ENCODE results near the gene RUNX1.

The RUNX1 gene

DNA sequence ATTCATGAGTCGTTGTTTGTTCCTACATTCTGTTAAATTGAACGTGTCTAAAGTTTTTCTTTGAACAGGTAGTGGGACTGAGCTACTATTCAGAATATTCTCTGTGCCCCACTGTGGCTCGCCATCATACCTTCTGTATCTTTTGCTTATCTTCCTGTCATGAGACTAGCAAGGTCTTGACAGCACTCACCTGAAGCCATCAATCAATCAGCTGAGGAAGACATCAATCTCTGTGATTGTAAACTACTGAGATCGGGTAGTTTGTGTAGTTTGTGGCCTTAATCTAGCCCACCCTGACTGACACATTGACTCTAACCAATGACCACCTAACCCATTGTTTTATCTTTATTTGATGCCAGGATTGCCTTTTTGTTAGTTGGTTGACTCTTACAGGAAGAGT is 17.7 kb upstream of the RUNX1 start:
- Histone ChIP-seq H3K27me3 (ENCODE audit: insufficient read depth, poor library complexity, severe bottlenecking) (no peaks in the 10 kb centered on the region), H3K27ac (ENCODE audit: poor library complexity, severe bottlenecking) (no peak overlapping the region), H3K4me3 (ENCODE audit: severe bottlenecking) (no peak overlapping the region), H3K9me3 (ENCODE audit: severe bottlenecking) (no peaks in the 10 kb centered on the region), H3K4me1 (ENCODE audit: insufficient read depth, poor library complexity, severe bottlenecking) (peaks cover 15% of the 10 kb centered on the region), H3K36me3 (ENCODE audit: low read depth) (no peaks in the 10 kb centered on the region)
- no peak for ATAC-seq (ENCODE audit: low read depth)
- DNase-seq (ENCODE audit: low spot score): no peak
- TF ChIP-seq, protein P1, sequence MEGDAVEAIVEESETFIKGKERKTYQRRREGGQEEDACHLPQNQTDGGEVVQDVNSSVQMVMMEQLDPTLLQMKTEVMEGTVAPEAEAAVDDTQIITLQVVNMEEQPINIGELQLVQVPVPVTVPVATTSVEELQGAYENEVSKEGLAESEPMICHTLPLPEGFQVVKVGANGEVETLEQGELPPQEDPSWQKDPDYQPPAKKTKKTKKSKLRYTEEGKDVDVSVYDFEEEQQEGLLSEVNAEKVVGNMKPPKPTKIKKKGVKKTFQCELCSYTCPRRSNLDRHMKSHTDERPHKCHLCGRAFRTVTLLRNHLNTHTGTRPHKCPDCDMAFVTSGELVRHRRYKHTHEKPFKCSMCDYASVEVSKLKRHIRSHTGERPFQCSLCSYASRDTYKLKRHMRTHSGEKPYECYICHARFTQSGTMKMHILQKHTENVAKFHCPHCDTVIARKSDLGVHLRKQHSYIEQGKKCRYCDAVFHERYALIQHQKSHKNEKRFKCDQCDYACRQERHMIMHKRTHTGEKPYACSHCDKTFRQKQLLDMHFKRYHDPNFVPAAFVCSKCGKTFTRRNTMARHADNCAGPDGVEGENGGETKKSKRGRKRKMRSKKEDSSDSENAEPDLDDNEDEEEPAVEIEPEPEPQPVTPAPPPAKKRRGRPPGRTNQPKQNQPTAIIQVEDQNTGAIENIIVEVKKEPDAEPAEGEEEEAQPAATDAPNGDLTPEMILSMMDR (IDR thresholded peaks at IDR 0.05; ENCODE audit: poor library complexity, severe bottlenecking): no peak

DNA sequence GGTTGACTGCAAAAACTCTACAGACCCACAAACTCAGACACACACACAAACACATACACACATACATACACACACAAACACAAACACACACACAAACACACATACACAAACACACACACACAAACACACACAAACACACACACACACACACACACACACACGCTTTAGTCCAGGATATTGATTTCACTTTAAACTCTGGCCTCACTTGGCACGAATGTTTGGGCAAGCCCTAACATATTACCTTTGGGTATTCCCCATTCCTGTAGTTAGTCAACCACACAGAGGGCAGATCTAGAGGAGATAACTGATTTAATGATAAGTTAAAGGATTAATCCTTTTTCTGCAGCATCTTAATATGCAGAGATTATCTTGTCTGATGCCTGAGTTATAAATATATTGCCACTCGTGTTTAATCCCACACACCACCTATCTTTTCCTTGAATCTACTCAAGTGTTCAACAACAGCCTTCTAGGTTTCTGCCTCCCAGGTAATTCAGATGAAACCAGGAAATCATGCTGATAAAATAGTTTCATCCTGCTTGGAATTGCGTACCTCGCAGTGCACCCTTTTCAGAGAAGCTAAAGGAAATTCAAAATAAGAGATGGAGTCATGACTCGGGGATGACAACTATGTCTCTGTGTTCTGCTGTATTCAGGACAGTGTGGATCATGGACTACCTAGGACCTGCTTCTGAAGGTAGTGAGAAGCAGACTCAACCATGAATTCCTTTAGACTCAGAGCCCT is 14.5 kb upstream of the RUNX1 start:
- H3K4me3 ChIP-seq (ENCODE audit: severe bottlenecking): no peak overlapping the region
- DNase-seq (ENCODE audit: low spot score) (no peak), ATAC-seq (ENCODE audit: low read depth) (peak; percentile 98)
- H3K36me3 ChIP-seq (ENCODE audit: low read depth): no peaks in the 10 kb centered on the region
- TF ChIP-seq, protein P1 (IDR thresholded peaks at IDR 0.05; ENCODE audit: poor library complexity, severe bottlenecking): no peak
- H3K27me3 ChIP-seq (ENCODE audit: insufficient read depth, poor library complexity, severe bottlenecking): no peaks in the 10 kb centered on the region
- no peaks in the 10 kb centered on the region for H3K9me3 ChIP-seq (ENCODE audit: severe bottlenecking)
- peak overlapping the region; percentile 50 for H3K27ac ChIP-seq (ENCODE audit: poor library complexity, severe bottlenecking)
- peaks cover 15% of the 10 kb centered on the region for H3K4me1 ChIP-seq (ENCODE audit: insufficient read depth, poor library complexity, severe bottlenecking)

DNA sequence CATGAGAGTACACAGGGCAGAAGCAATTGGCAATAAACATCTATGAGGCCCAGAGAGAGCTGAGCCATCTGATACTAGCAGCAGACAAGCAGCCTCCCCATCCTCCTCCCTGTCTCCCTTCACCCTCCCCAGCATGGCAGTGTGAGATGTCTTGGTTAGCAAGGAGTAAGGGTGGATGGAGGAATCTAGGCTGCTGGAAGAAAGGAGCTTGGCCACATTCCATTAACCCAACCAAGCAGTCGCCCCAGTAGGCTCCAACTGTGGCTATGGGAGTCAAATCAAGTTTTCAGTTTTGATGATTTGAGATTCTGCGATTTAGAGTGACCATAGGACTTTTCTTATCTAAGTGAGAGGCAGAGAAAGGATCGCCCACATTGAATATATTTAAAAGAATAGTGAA is 12.9 kb upstream of the RUNX1 start:
- Histone ChIP-seq H3K27me3 (ENCODE audit: insufficient read depth, poor library complexity, severe bottlenecking) (no peaks in the 10 kb centered on the region), H3K36me3 (ENCODE audit: low read depth) (no peaks in the 10 kb centered on the region), H3K4me3 (ENCODE audit: severe bottlenecking) (no peak overlapping the region), H3K9me3 (ENCODE audit: severe bottlenecking) (no peaks in the 10 kb centered on the region), H3K27ac (ENCODE audit: poor library complexity, severe bottlenecking) (no peak overlapping the region), H3K4me1 (ENCODE audit: insufficient read depth, poor library complexity, severe bottlenecking) (peaks cover 15% of the 10 kb centered on the region)
- TF ChIP-seq, protein P1 (IDR thresholded peaks at IDR 0.05; ENCODE audit: poor library complexity, severe bottlenecking): no peak
- ATAC-seq (ENCODE audit: low read depth) (no peak), DNase-seq (ENCODE audit: low spot score) (no peak)

DNA sequence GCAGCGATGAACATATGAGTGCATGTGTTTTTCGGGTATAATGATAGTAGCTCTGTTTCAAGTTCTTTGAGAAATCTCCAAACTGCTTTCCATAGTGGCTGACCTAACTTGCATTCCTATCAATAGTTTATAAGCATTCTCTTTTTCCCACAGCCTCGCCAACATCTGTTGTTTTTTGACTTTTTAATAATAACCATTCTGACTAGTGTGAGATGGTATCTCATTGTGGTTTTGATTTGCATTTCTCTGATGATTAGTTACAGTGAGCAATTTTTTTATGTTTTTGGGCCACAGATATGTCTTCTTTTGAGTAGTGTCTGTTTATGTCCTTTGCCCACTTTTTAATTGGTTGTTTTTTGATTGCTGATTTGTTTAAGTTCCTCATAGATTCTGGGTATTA is 10.6 kb upstream of the RUNX1 start:
- ATAC-seq (ENCODE audit: low read depth): no peak
- Histone ChIP-seq H3K4me1 (ENCODE audit: insufficient read depth, poor library complexity, severe bottlenecking) (peaks cover 15% of the 10 kb centered on the region), H3K27ac (ENCODE audit: poor library complexity, severe bottlenecking) (no peak overlapping the region), H3K4me3 (ENCODE audit: severe bottlenecking) (no peak overlapping the region), H3K9me3 (ENCODE audit: severe bottlenecking) (no peaks in the 10 kb centered on the region), H3K36me3 (ENCODE audit: low read depth) (no peaks in the 10 kb centered on the region), H3K27me3 (ENCODE audit: insufficient read depth, poor library complexity, severe bottlenecking) (no peaks in the 10 kb centered on the region)
- no peak for DNase-seq (ENCODE audit: low spot score)
- TF ChIP-seq, protein P1 (IDR thresholded peaks at IDR 0.05; ENCODE audit: poor library complexity, severe bottlenecking): no peak

DNA sequence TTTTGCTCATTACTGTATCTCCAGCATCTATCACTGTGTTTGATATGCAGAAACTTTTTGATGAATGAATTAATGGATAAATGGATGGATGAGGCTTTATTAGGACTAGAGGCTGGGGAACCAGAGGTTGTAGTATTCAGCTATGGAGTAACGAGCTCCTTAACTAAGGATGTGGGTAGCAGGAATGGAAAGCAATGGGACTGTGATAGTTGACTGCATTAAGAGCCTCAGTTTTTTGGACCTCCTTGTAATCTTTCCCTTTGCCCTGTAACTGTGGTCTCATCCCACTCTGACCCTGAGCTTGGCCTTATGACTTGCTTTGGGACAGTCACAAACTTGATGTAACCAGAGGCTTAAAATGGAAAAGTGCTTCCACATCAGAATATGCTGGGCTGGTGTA is 9.0 kb upstream of the RUNX1 start:
- ATAC-seq (ENCODE audit: low read depth) (no peak), DNase-seq (ENCODE audit: low spot score) (no peak)
- H3K27ac ChIP-seq (ENCODE audit: poor library complexity, severe bottlenecking): no peak overlapping the region
- peaks cover 3% of the 10 kb centered on the region for H3K4me1 ChIP-seq (ENCODE audit: insufficient read depth, poor library complexity, severe bottlenecking)
- no peaks in the 10 kb centered on the region for H3K36me3 ChIP-seq (ENCODE audit: low read depth)
- no peaks in the 10 kb centered on the region for H3K9me3 ChIP-seq (ENCODE audit: severe bottlenecking)
- H3K27me3 ChIP-seq (ENCODE audit: insufficient read depth, poor library complexity, severe bottlenecking): no peaks in the 10 kb centered on the region
- TF ChIP-seq, protein P1 (IDR thresholded peaks at IDR 0.05; ENCODE audit: poor library complexity, severe bottlenecking): no peak
- H3K4me3 ChIP-seq (ENCODE audit: severe bottlenecking): no peak overlapping the region

All from RWPE2 (cell line).